OCI-LY7 (cell line): ENCODE results near the gene TPST1. TPM values are rescaled to one million over a fixed set of nuclear protein-coding genes. Genes with fewer than 3 reads are reported as not detected.
"Not testable (repeated sequence)": the region's sequence is repeated elsewhere in the genome, so short reads cannot be mapped to it uniquely, and the experiment has no call there.

ENCODE experiments used
- BruUV-seq: library from RNA; stranded (reverse); fragments of 400-500 nt; replicated peaks from 2 replicates; lab custom pipeline; 2021; lab: Mats Ljungman, UMichigan
- CTCF ChIA-PET: fragments of 300-600 bp; sonication (Branson Sonifier 250); formaldehyde crosslinking; loops from one replicate; lab custom pipeline; 2022; ENCODE audit warnings: antibody characterized with exemption; ENCODE audit not compliant: unreplicated experiment; lab: Charles Lee
- POLR2A ChIA-PET: fragments of 300-600 bp; sonication (Branson Sonifier 250); formaldehyde crosslinking; loops from one replicate; lab custom pipeline; 2022; ENCODE audit warnings: antibody characterized with exemption; lab: Charles Lee
- DNase-seq: peaks from one replicate; pipeline ENCODE4 v3.0.0-alpha.2; 2015; ENCODE audit warnings: low spot score
- H2AFZ ChIP-seq: fragments of 200-600 bp; sonication (generic), shearing (Covaris generic); 2 replicates; pipeline ENCODE4 v1.6.1; 2014; ENCODE audit warnings: mild to moderate bottlenecking, antibody characterized with exemption, low read length, moderate library complexity
- H3K27ac ChIP-seq: fragments of 200-600 bp; sonication (generic); 2 replicates; pipeline ENCODE4 v1.5.1; 2014; ENCODE audit warnings: mixed run types, low read depth, mild to moderate bottlenecking, moderate library complexity, low read length, inconsistent platforms; ENCODE audit not compliant: poor library complexity, severe bottlenecking
- H3K36me3 ChIP-seq: fragments of 200-600 bp; sonication (generic); 2 replicates; pipeline ENCODE4 v1.6.1; 2014; ENCODE audit warnings: mild to moderate bottlenecking, antibody characterized with exemption, low read length, moderate library complexity, mixed read lengths; ENCODE audit not compliant: insufficient read depth
- H3K4me1 ChIP-seq: fragments of 200-600 bp; sonication (generic); 2 replicates; pipeline ENCODE4 v1.5.1; 2014; ENCODE audit warnings: mild to moderate bottlenecking, low read length; ENCODE audit not compliant: insufficient read depth, poor library complexity, severe bottlenecking
- H3K4me2 ChIP-seq: fragments of 200-600 bp; sonication (generic); 2 replicates; pipeline ENCODE4 v1.6.1; 2014; ENCODE audit warnings: mild to moderate bottlenecking, low read length
- H3K4me3 ChIP-seq: fragments of 200-600 bp; sonication (generic); 2 replicates; pipeline ENCODE4 v1.5.1; 2014; ENCODE audit warnings: mild to moderate bottlenecking, low read depth, low read length; ENCODE audit not compliant: poor library complexity, severe bottlenecking
- H3K79me2 ChIP-seq: fragments of 200-600 bp; sonication (generic); 2 replicates; pipeline ENCODE4 v1.6.1; 2016; ENCODE audit warnings: low read depth, mild to moderate bottlenecking, low read length, moderate library complexity, mixed read lengths; ENCODE audit not compliant: insufficient read depth
- H3K9me2 ChIP-seq: fragments of 200-600 bp; sonication (generic); 2 replicates; pipeline ENCODE4 v1.6.1; 2016; ENCODE audit warnings: mild to moderate bottlenecking, low read length, mixed read lengths; ENCODE audit not compliant: insufficient read depth
- H3K9me3 ChIP-seq: fragments of 200-600 bp; sonication (generic); 2 replicates; pipeline ENCODE4 v1.6.1; 2014; ENCODE audit warnings: mild to moderate bottlenecking, mixed run types, low read length, mixed read lengths
- H4K20me1 ChIP-seq: fragments of 200-600 bp; sonication (generic); 2 replicates; pipeline ENCODE4 v1.6.1; 2014; ENCODE audit warnings: mild to moderate bottlenecking, antibody characterized with exemption, low read length, moderate library complexity, mixed read lengths; ENCODE audit not compliant: insufficient read depth
- EZH2phosphoT487 ChIP-seq: fragments of 200-600 bp; sonication (generic); IDR thresholded peaks from 2 replicates; pipeline ENCODE4 v1.6.1; 2018; ENCODE audit warnings: low read depth, borderline replicate concordance, mild to moderate bottlenecking, mixed run types, antibody characterized with exemption, low read length, moderate library complexity, mixed read lengths
- intact Hi-C: fragments of 100-400 bp; cut with micrococcal nuclease; formaldehyde crosslinking; loops from one replicate; pipeline ENCODE4 v1.10.0; 2022; ENCODE audit not compliant: unreplicated experiment
- total RNA-seq, 2 experiments: library from RNA; depleted of rRNA in 1 of 2; stranded (reverse); fragments of >200 nt in 1 of 2; shearing (Covaris generic) in 1 of 2; gene quantifications; 2 replicates each; pipeline ENCODE4 v1.2.3, GENCODE V29; 2014 to 2022
- TF ChIP-seq, protein P1 (sequence below): fragments of 200-600 bp; sonication (generic); conservative IDR thresholded peaks from 2 replicates; pipeline ENCODE4 v1.5.1; 2014; ENCODE audit warnings: mild to moderate bottlenecking, antibody characterized with exemption, low read length, moderate library complexity, mixed read lengths

Gene TPST1
- total RNA-seq, 2 experiments from 2014 or later, result 3.5 to 6.6 TPM

DNA sequence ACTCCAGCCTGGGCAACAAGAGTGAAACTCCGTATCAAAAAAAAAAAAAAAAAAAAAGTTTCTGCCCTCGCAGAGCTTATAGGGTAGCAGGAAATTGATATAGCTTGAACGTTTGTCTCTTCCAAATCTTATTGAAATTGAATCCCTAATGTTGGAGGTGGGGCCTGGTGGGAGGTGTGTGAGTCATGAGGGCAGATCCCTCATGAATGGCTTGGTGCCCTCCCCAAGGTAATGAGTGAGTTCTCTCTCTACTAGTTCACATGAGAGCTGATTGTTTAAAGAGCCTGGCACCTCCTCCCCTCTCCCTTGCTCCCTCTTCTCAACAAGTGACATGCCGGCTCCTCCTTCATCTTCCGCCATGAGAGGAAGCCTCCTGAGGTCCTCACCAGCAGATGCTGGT is 193.7 kb downstream of the TPST1 start:
- intact Hi-C loops, H3K9me3 ChIP-seq, DNase-seq, H2AFZ ChIP-seq, BruUV-seq, H3K4me3 ChIP-seq, H3K36me3 ChIP-seq, H3K4me2 ChIP-seq, H3K79me2 ChIP-seq, CTCF ChIA-PET, H4K20me1 ChIP-seq, H3K9me2 ChIP-seq, H3K4me1 ChIP-seq, H3K27ac ChIP-seq: not testable (repeated sequence)
- POLR2A ChIA-PET, result interaction anchor here (0.6 kb wide), 2 partner anchors 23 to 88 kb away, joined by 3 read pairs; no protein-coding TSS in a partner anchor

DNA sequence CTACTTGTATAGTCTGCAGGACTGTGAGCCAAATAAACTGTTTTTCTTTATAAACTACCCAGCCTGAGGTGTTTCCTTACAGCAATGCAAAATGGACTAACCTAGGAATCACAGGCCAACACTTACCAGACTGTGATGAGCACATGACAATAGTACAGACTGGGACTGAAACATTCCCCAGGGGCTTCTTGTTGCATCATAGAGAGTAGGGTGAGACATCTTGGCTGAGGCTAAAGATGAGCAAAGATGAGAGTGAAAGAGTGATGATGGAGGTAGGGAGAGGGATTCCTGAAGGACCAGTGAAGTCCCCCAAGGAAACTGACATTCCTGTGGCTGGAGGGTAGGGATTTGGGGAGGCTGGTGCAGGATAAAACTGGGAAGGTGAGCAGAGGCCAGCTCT is 194.4 kb downstream of the TPST1 start:
- intact Hi-C loops, result no loop called here
- Histone ChIP-seq H3K79me2 (no peaks in the 10 kb centered on the region), H4K20me1 (no peaks in the 10 kb centered on the region), H3K36me3 (no peaks in the 10 kb centered on the region), H3K4me1 (no peaks in the 10 kb centered on the region), H3K9me3 (no peaks in the 10 kb centered on the region), H3K4me3 (no peak overlapping the region), H3K4me2 (no peak overlapping the region), H3K27ac (no peak overlapping the region), H2AFZ (no peak overlapping the region), H3K9me2 (no peaks in the 10 kb centered on the region)
- ChIA-PET POLR2A (no interaction called here), CTCF (no interaction called here)
- TF ChIP-seq, protein P1, sequence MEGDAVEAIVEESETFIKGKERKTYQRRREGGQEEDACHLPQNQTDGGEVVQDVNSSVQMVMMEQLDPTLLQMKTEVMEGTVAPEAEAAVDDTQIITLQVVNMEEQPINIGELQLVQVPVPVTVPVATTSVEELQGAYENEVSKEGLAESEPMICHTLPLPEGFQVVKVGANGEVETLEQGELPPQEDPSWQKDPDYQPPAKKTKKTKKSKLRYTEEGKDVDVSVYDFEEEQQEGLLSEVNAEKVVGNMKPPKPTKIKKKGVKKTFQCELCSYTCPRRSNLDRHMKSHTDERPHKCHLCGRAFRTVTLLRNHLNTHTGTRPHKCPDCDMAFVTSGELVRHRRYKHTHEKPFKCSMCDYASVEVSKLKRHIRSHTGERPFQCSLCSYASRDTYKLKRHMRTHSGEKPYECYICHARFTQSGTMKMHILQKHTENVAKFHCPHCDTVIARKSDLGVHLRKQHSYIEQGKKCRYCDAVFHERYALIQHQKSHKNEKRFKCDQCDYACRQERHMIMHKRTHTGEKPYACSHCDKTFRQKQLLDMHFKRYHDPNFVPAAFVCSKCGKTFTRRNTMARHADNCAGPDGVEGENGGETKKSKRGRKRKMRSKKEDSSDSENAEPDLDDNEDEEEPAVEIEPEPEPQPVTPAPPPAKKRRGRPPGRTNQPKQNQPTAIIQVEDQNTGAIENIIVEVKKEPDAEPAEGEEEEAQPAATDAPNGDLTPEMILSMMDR, result no peak
- TF ChIP-seq EZH2phosphoT487, result no peak
- BruUV-seq, result no TSS peak
- no peak for DNase-seq

DNA sequence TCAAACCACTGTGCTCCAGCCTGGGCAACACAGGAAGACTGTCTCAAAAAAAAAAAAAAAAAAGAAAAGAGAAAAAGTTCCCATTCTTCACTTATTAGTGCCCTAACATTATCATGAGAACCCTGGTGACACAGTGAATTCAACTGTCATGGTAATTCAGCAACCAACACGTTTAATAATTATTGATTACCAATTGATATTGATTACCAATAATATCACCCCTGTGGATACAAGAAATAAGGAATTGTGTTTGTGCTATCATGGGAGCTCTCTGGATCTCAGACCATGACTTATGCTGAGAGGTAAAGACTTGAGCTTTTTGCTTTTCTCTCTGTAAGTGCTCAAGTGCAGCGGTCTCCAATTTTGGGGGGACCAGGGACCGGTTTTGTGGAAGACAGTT is 195.3 kb downstream of the TPST1 start:
- ChIA-PET POLR2A (interaction anchor here (0.6 kb wide), 1 partner anchor 113 kb away, joined by 3 read pairs; no protein-coding TSS in a partner anchor), CTCF (no interaction called here)

DNA sequence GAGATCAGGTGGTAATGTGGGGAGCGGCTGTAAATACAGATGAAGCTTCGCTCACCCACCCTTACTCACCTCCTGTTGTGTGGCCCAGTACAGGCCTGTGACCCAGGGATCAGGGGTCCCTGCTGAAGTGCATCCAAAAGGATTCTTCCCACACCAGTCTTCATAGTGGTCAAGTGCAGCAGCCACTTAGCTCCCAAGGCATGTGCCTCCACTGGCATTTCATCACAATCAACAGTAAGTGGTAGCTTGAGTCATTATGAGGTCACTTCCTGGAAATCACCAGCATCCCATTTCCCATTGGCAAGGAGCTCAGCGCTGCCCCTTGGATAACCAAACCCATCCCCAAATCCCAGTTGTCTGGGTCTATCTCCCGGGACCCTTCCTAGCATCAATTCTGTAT is 196.0 kb downstream of the TPST1 start:
- H3K9me3 ChIP-seq, H3K79me2 ChIP-seq, intact Hi-C loops, H3K4me3 ChIP-seq, H2AFZ ChIP-seq, CTCF ChIA-PET, H3K4me1 ChIP-seq, H4K20me1 ChIP-seq, H3K9me2 ChIP-seq, H3K4me2 ChIP-seq, H3K27ac ChIP-seq, DNase-seq, BruUV-seq, H3K36me3 ChIP-seq: not testable (repeated sequence)
- POLR2A ChIA-PET, result interaction anchor here (0.6 kb wide), 1 partner anchor 112 kb away, joined by 3 read pairs; no protein-coding TSS in a partner anchor

More for the DNA sequence above, 195.3 kb downstream of the TPST1 start:
- Histone ChIP-seq H3K4me3 (no peak overlapping the region), H2AFZ (no peak overlapping the region), H3K27ac (no peak overlapping the region), H3K4me2 (no peak overlapping the region), H4K20me1 (no peaks in the 10 kb centered on the region), H3K79me2 (no peaks in the 10 kb centered on the region), H3K9me3 (no peaks in the 10 kb centered on the region), H3K9me2 (no peaks in the 10 kb centered on the region), H3K4me1 (no peaks in the 10 kb centered on the region), H3K36me3 (no peaks in the 10 kb centered on the region)
- no peak for DNase-seq
- intact Hi-C loops, result no loop called here
- BruUV-seq, result no TSS peak
- TF ChIP-seq, protein P1, result no peak

DNA sequence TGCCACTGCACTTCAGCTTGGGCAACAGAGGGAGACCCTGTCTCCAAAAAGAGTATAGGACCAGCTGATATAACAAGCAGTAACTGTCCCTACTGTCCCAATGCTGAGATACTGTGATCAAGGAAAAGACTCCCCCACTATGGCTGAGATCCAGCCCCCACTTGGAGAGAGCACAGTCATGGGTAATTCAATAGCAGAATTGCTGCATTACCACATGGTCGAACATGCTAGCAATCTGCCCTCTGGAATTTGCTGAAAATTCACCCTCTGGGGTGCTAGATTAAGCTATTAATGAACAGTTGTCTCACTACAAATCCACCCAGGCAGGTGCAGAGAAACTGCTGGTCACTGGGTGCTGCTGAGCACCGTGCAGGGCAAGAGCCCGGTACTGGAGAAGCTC is 196.8 kb downstream of the TPST1 start:
- H3K9me2 ChIP-seq, H3K36me3 ChIP-seq, H2AFZ ChIP-seq, H3K4me3 ChIP-seq, H3K9me3 ChIP-seq, POLR2A ChIA-PET, BruUV-seq, H3K4me2 ChIP-seq, H4K20me1 ChIP-seq, DNase-seq, intact Hi-C loops, CTCF ChIA-PET, H3K4me1 ChIP-seq, H3K27ac ChIP-seq, H3K79me2 ChIP-seq: not testable (repeated sequence)
